Measurements from ENCODE around the gene PPARG. TPM values are rescaled to one million over a fixed set of nuclear protein-coding genes. Genes with fewer than 3 reads are reported as not detected.
"Not testable (repeated sequence)": the region's sequence is repeated elsewhere in the genome, so short reads cannot be mapped to it uniquely, and the experiment has no call there.

The PPARG gene
- total RNA-seq, 3 donors from 2014 or later: 61.6 to 173 (median 98.8) TPM

- Histone ChIP-seq H3K9me3 (peaks cover 8% of the 10 kb centered on the region), H3K4me1 (ENCODE audit: low read depth) (no peaks in the 10 kb centered on the region), H3K36me3 (ENCODE audit: low read depth) (no peaks in the 10 kb centered on the region), H3K4me3 (no peak overlapping the region)
- intact Hi-C loops (cut with DNase I, micrococcal nuclease): no loop called here
- no peak for DNase-seq
- no peak for TF ChIP-seq CTCF (IDR thresholded peaks at IDR 0.05)
- ATAC-seq: no peak
Measured at GRCh38 chr3:12249519-12249918, 39.4 kb upstream of the PPARG start.

DNA sequence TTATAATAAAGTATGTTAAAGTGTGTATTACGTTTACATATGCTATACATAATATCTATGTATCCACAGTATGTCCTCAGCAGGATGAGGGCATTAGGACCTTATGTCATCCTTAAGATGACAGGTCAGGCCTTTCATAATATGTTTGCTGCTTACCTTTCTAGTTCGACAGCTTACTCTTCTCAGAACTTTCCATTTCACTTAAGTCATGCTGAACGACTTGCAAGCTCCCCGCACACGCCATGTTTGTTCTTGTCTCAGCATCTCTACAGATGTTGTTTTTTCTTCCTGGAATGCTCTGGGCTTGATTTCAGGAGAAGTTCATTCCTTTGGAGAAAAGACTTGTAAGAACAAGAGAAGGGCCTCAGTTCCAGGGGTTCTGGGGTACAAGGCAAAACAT is 36.0 kb upstream of the PPARG start:
- DNase-seq (no peak), ATAC-seq (no peak)
- H3K4me1 ChIP-seq (ENCODE audit: low read depth): no peaks in the 10 kb centered on the region
- H3K9me3 ChIP-seq: peaks cover 8% of the 10 kb centered on the region
- H3K36me3 ChIP-seq (ENCODE audit: low read depth): no peaks in the 10 kb centered on the region
- H3K4me3 ChIP-seq: no peak overlapping the region
- intact Hi-C loops (cut with DNase I, micrococcal nuclease): no loop called here
- no peak for TF ChIP-seq CTCF (IDR thresholded peaks at IDR 0.05)

DNA sequence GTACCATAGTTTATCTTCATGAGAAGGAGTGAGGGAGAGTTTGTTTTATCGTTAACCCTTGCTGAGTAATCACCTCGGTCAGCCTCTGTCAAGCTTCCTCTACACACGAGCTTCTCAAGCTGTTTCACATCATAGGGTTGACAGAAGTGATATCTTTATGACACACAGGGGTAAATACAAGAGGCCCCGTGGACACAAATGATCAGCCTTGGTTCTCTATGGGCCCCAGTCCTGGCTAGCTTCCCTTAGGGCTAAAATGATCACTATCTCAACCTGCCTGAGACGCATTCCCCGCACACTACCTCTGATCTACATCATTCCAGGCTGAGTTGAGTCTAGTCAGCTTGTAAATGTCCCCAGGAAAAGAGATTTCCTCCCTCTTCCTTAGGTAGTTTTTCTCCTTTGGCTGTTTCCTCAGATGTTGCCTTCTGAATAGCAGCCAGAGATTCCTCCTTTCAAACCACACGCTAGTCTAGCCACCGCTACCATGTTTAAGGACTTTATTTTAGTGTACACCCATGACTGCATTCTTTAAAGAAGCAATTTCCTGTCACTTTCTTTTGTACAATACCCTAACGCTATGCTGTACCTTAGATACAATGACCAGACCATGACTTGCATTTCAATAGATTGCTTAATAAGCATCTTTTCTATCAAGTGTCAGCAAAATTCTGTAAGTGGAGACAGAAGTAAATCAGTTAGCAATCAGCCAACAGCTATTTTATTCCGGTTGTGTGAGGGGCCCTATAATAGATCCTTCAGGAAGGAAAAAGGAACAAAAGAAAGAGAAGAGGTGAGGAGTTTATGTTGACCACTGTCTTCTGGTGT is 35.1 kb upstream of the PPARG start:
- DNase-seq (no peak), ATAC-seq (peak; percentile 77)
- TF ChIP-seq CTCF (IDR thresholded peaks at IDR 0.05): no peak
- intact Hi-C loops (cut with DNase I, micrococcal nuclease): no loop called here
- peaks cover 8% of the 10 kb centered on the region for H3K9me3 ChIP-seq
- no peak overlapping the region for H3K4me3 ChIP-seq
- no peaks in the 10 kb centered on the region for H3K36me3 ChIP-seq (ENCODE audit: low read depth)
- no peaks in the 10 kb centered on the region for H3K4me1 ChIP-seq (ENCODE audit: low read depth)

DNA sequence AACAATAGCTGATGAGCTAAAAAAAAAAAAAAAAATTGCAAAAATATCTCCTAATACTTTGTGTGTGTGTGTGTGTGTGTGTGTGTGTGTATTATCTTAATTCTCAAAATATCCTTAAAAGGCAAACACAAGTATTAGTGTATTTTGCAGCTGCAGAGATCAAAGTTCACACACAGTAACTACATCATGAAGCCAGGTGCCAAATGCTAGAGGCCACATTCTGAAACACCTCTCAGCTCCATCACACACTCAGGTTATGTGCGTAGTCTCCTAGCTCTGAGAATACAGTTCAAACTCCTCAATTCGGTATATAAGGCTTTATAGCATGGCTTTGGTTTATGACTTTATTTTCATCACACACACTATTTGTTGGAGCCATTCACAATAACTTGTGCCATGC is 33.5 kb upstream of the PPARG start:
- ATAC-seq (peak; percentile 84), DNase-seq (peak in 1 of 3 donors; percentile 25)
- Histone ChIP-seq H3K36me3 (ENCODE audit: low read depth) (no peaks in the 10 kb centered on the region), H3K9me3 (no peaks in the 10 kb centered on the region), H3K4me1 (ENCODE audit: low read depth) (no peaks in the 10 kb centered on the region), H3K4me3 (no peak overlapping the region)
- no peak for TF ChIP-seq CTCF (IDR thresholded peaks at IDR 0.05)
- intact Hi-C loops (cut with DNase I, micrococcal nuclease): no loop called here

- ATAC-seq (no peak), DNase-seq (no peak)
- H3K36me3 ChIP-seq (ENCODE audit: low read depth): no peaks in the 10 kb centered on the region
- H3K9me3 ChIP-seq: no peaks in the 10 kb centered on the region
- intact Hi-C loops (cut with DNase I, micrococcal nuclease): no loop called here
- no peak for TF ChIP-seq CTCF (IDR thresholded peaks at IDR 0.05)
- H3K4me3 ChIP-seq: no peak overlapping the region
- H3K4me1 ChIP-seq (ENCODE audit: low read depth): peaks cover 6% of the 10 kb centered on the region
Measured at GRCh38 chr3:12258911-12259310, 30.0 kb upstream of the PPARG start.

GRCh38 chr3:12262173-12262572 is 26.7 kb upstream of the PPARG start:
- ATAC-seq: peak; percentile 47
- H3K4me1 ChIP-seq (ENCODE audit: low read depth); H3K9me3 ChIP-seq; intact Hi-C loops (cut with DNase I, micrococcal nuclease); H3K36me3 ChIP-seq (ENCODE audit: low read depth); H3K4me3 ChIP-seq: not testable (repeated sequence)
- DNase-seq: peak in 2 of 3 donors; percentile 44 to 54

All from mucosa of descending colon (tissue), 3 donors.